K562 (cell line): ENCODE measurements around the gene LAMB3. TPM values are rescaled to one million over a fixed set of nuclear protein-coding genes. Genes with fewer than 3 reads are reported as not detected.

Source experiments
- ATAC-seq: fragments of 200-7000 bp; cut with Tn5 transposase; 3 replicates; pipeline ENCODE4 v1.9.1; 2020; ENCODE audit warnings: moderate library complexity
- BruUV-seq: library from RNA; stranded (reverse); fragments of 400-500 nt; replicated peaks from 2 replicates; lab custom pipeline; 2021; lab: Mats Ljungman, UMichigan
- CTCF ChIA-PET: fragments of 300-600 bp; formaldehyde crosslinking; extraction: SDS; loops from one replicate; lab custom pipeline; 2021; ENCODE audit warnings: low intra/inter-chr PET ratio; lab: Yijun Ruan, JAX
- POLR2A ChIA-PET: fragments of 300-600, 350-650 bp; sonication (Branson Sonifier 250); formaldehyde crosslinking; extraction: SDS; loops from one replicate; lab custom pipeline; 2021; ENCODE audit warnings: antibody characterized with exemption, inconsistent platforms; lab: Yijun Ruan, JAX
- DNase-seq, 4 experiments: peaks; one replicate each; pipeline versions ENCODE4 v3.0.0 to v3.0.0-alpha.2; 2011 to 2018; ENCODE audit warnings: low spot score in 3 of 4, mixed read lengths in 3 of 4; ENCODE audit errors: extremely low read depth in 1 of 4
- FAIRE-seq: peaks from 2 replicates; lab custom pipeline; 2011; peaks lifted over from hg19 to GRCh38; lab: Jason Lieb, UNC
- H2AFZ ChIP-seq: 2 replicates; pipeline ENCODE4 v1.6.0; 2011; ENCODE audit warnings: low read depth, low read length, control low read depth, inconsistent platforms
- H3K27ac ChIP-seq: fragments of 200-600 bp; 3 replicates; pipeline ENCODE4 v1.8.0; 2011; ENCODE audit warnings: low read depth, mild to moderate bottlenecking, control low read depth, inconsistent platforms, low read length, moderate library complexity, mixed read lengths; ENCODE audit errors: extremely low read depth
- H3K27me3 ChIP-seq, 2 experiments: fragments of 300-600 bp in 1 of 2; 2 replicates in 1 of 2; 3 replicates in 1 of 2; pipeline versions ENCODE4 v1.6.0 to v1.8.0; 2011; ENCODE audit warnings: inconsistent platforms in 2 of 2, low read length in 2 of 2, mild to moderate bottlenecking in 1 of 2, mixed read lengths in 1 of 2, moderate library complexity in 1 of 2; ENCODE audit not compliant: control insufficient read depth in 2 of 2, insufficient read depth in 2 of 2
- H3K36me3 ChIP-seq: fragments of 300-600 bp; 3 replicates; pipeline ENCODE4 v1.8.0; 2011; ENCODE audit warnings: mild to moderate bottlenecking, low read length, inconsistent platforms; ENCODE audit not compliant: control insufficient read depth, insufficient read depth
- H3K4me1 ChIP-seq, 2 experiments: fragments of 200-600 bp in 1 of 2; replicated peaks in 1 of 2; 2 replicates in 1 of 2; 3 replicates in 1 of 2; pipeline versions ENCODE4 v1.5.1 to v1.8.0; 2011; ENCODE audit warnings: inconsistent platforms in 2 of 2, low read length in 2 of 2, mild to moderate bottlenecking in 1 of 2, mixed read lengths in 1 of 2, moderate library complexity in 1 of 2; ENCODE audit not compliant: control insufficient read depth in 2 of 2, insufficient read depth in 2 of 2
- H3K4me2 ChIP-seq: 2 replicates; pipeline ENCODE4 v1.6.1; 2011; ENCODE audit warnings: low read length, control low read depth, inconsistent platforms, mixed read lengths; ENCODE audit not compliant: insufficient read depth
- H3K4me3 ChIP-seq: fragments of 200-600 bp; sonication (generic), shearing (Covaris generic); 2 replicates; pipeline ENCODE4 v1.5.1; 2016; ENCODE audit warnings: control low read depth, inconsistent platforms
- H3K79me2 ChIP-seq: fragments of 200-600 bp; 3 replicates; pipeline ENCODE4 v1.8.0; 2011; ENCODE audit warnings: low read length, inconsistent platforms; ENCODE audit not compliant: control insufficient read depth, insufficient read depth
- H3K9ac ChIP-seq, 2 experiments: 2 replicates each; pipeline versions ENCODE4 v1.6.0 to v1.6.1; 2011; ENCODE audit warnings: low read depth in 2 of 2, low read length in 2 of 2, control low read depth in 1 of 2, inconsistent platforms in 1 of 2, mild to moderate bottlenecking in 1 of 2, mixed read lengths in 1 of 2; ENCODE audit not compliant: insufficient read depth in 1 of 2
- H3K9me1 ChIP-seq: one replicate; pipeline ENCODE4 v1.6.0; 2011; ENCODE audit warnings: inconsistent platforms, mild to moderate bottlenecking, low read length, moderate library complexity; ENCODE audit not compliant: control insufficient read depth, insufficient read depth
- H3K9me3 ChIP-seq: replicated peaks from 2 replicates; pipeline ENCODE4 v1.5.1; 2011; ENCODE audit warnings: low read depth, low read length, inconsistent platforms; ENCODE audit not compliant: control insufficient read depth, insufficient read depth
- H4K20me1 ChIP-seq: replicated peaks from 2 replicates; pipeline ENCODE4 v1.6.1; 2011; ENCODE audit warnings: low read length, inconsistent platforms, mixed read lengths; ENCODE audit not compliant: control insufficient read depth, insufficient read depth
- BCOR ChIP-seq: fragments of 450-650 bp; IDR thresholded peaks from 2 replicates; pipeline ENCODE4 v1.6.1; 2016
- C11orf30 ChIP-seq: fragments of 450-650 bp; IDR thresholded peaks from 2 replicates; pipeline ENCODE4 v1.6.1; 2016; ENCODE audit warnings: low read depth, mild to moderate bottlenecking
- E2F4 ChIP-seq: sonication (generic); formaldehyde crosslinking; IDR thresholded peaks from 2 replicates; pipeline ENCODE4 v1.8.0; 2022; ENCODE audit warnings: mild to moderate bottlenecking, low read depth, missing genetic modification reagents
- HMG20A ChIP-seq: fragments of 450-650 bp; formaldehyde crosslinking; conservative IDR thresholded peaks from 2 replicates; pipeline ENCODE4 v1.4.0; 2020; ENCODE audit warnings: mild to moderate bottlenecking, mixed read lengths
- HNRNPK ChIP-seq: fragments of 200-400 bp; formaldehyde crosslinking; IDR thresholded peaks from one replicate; pipeline ENCODE4 v1.6.1; 2018; ENCODE audit warnings: mild to moderate bottlenecking, low read depth, low read length; ENCODE audit not compliant: poor library complexity, severe bottlenecking
- VEZF1 ChIP-seq: fragments of 200-800 bp; sonication (Bioruptor generic); IDR thresholded peaks from 2 replicates; pipeline ENCODE4 v1.6.1; 2017; ENCODE audit warnings: missing genetic modification characterization, missing compliant biosample characterization
- ZFX ChIP-seq: sonication (generic); formaldehyde crosslinking; IDR thresholded peaks from 2 replicates; pipeline ENCODE4 v1.8.0; 2022; ENCODE audit warnings: mild to moderate bottlenecking, missing genetic modification reagents, moderate library complexity
- ZNF140 ChIP-seq: fragments of 250-450 bp; sonication (Bioruptor Pico); IDR thresholded peaks from 2 replicates; pipeline ENCODE4 v1.8.0; 2021; ENCODE audit warnings: moderate library complexity, mild to moderate bottlenecking, inconsistent platforms
- ZNF384 ChIP-seq: IDR thresholded peaks from 2 replicates; pipeline ENCODE4 v1.6.1; 2012; ENCODE audit warnings: low read depth, low read length, improper control_type of control experiment
- WGBS: fragments of 100-300 bp; shearing (Covaris generic); methylation state at CpG from one replicate; pipeline ENCODE4 v1.1.6; 2016; ENCODE audit warnings: low coverage, mixed read lengths; ENCODE audit not compliant: insufficient coverage; ENCODE audit errors: missing lambda C conversion rate; 5-methylcytosine and 5-hydroxymethylcytosine counted together
- in situ Hi-C: fragments of 300-500 bp; cut with MboI; formaldehyde crosslinking; loops from 4 replicates; pipeline ENCODE4 v1.15.0; 2018; ENCODE audit warnings: inconsistent platforms, mixed read lengths
- intact Hi-C: fragments of 100-400 bp; cut with micrococcal nuclease; formaldehyde crosslinking; loops from 2 replicates; pipeline ENCODE4 v1.14.2; 2022
- polyA plus RNA-seq, 8 experiments: library from polyadenylated mRNA; depleted of rRNA in 4 of 8; stranded (reverse) in 5 of 8; unstranded in 3 of 8; fragments of >200 nt; fragmentation: Nextera tagmentation in 2 of 8; fragmentation: Illumina TruSeq in 1 of 8; extraction: Ambion mirVana in 2 of 8; extraction: Trizol in 1 of 8; gene quantifications; 2 replicates each; pipeline versions ENCODE4 v1.2.1 to v1.2.3, GENCODE V29; 2011 to 2014; ENCODE audit warnings: inconsistent platforms in 1 of 8, missing spikeins in 1 of 8
- total RNA-seq, 7 experiments: library from RNA; depleted of rRNA in 6 of 7; stranded (reverse); fragments of >200 nt in 6 of 7; fragmentation: Illumina TruSeq in 2 of 7; extraction: Trizol in 2 of 7; gene quantifications; 2 replicates each; pipeline versions ENCODE4 v1.2.1 to v1.2.3, GENCODE V29; 2011 to 2021; ENCODE audit warnings: low replicate concordance in 1 of 7

The LAMB3 gene
- total and polyA plus RNA-seq, 9 of the 15 experiments (the other 6 are each of a cell fraction or from before 2014, with no cell fraction given), result 0.08 to 1.3 (median 0.91) TPM

DNA sequence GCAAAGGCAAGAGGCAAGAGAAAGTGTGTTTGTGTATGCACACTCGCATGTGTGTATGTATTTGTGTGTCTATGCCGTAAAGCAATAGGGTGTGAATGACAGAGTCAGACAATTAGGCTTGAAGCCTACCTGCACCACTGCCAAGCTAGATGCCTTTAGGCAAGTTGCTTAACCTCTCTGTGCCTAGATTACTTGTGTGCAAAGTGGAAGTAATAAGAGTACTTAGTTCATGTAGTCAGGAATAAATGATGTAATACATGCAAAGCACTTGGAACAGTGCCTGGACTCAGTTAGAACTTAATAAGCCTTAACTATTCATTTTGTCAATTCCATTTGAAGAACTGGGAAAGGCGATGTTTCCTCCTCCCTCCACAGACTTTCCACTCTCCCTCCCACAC lies 31.7 kb downstream of the LAMB3 start:
- TF ChIP-seq E2F4 (CRISPR knock-in tag) (no peak), ZNF140 (CRISPR knock-in tag) (no peak), BCOR (no peak), HNRNPK (no peak), HMG20A (CRISPR knock-in tag) (no peak), ZFX (CRISPR knock-in tag) (no peak), C11orf30 (no peak), ZNF384 (no peak), VEZF1 (CRISPR knock-in tag) (no peak)
- intact Hi-C loops, result no loop called here
- FAIRE-seq, result no peak
- DNase-seq, result no peak
- Histone ChIP-seq H3K4me3 (no peak overlapping the region), H4K20me1 (peaks cover 6% of the 10 kb centered on the region; the same call in 1 of the 2 replicates), H3K27me3 (peaks cover 47 to 90% of the 10 kb centered on the region in 2 experiments), H3K9me1 (no peaks in the 10 kb centered on the region), H3K27ac (no peak overlapping the region), H2AFZ (no peak overlapping the region), H3K36me3 (no peaks in the 10 kb centered on the region), H3K4me1 (peaks cover 0 to 4% of the 10 kb centered on the region in 2 experiments; a peak in 1 of 5 replicates), H3K9me3 (no peaks in the 10 kb centered on the region), H3K4me2 (no peak overlapping the region), H3K79me2 (no peaks in the 10 kb centered on the region), H3K9ac (no peak overlapping the region)
- 12% methylated on average over 3 of the region's 3 CpGs for WGBS
- BruUV-seq, result no TSS peak
- ChIA-PET POLR2A (interaction anchor here (1.4 kb wide), 1 partner anchor 11 kb away, joined by 5 read pairs; no protein-coding TSS in a partner anchor), CTCF (no interaction called here)
- in situ Hi-C loops, result no loop called here
- ATAC-seq, result no peak
